Adipocyte (in vitro differentiated cells): ENCODE measurements around the gene RHBDD1.
A peak's percentile ranks its signal among the peaks of the same experiment; 100 is the strongest.

Source experiments
- DNase-seq: peaks from one replicate; pipeline ENCODE4 v3.0.0-alpha.2; 2015; ENCODE audit warnings: low read depth
- H3K27me3 ChIP-seq: replicated peaks from 2 replicates; pipeline ENCODE4 v1.7.0; 2013; ENCODE audit warnings: mild to moderate bottlenecking, low read length, moderate library complexity; ENCODE audit not compliant: control insufficient read depth, insufficient read depth
- H3K36me3 ChIP-seq: 2 replicates; pipeline ENCODE4 v1.7.0; 2013; ENCODE audit warnings: low read length, mild to moderate bottlenecking, moderate library complexity; ENCODE audit not compliant: control insufficient read depth, insufficient read depth, severe bottlenecking
- H3K4me1 ChIP-seq: 2 replicates; pipeline ENCODE4 v1.7.0; 2013; ENCODE audit warnings: mild to moderate bottlenecking, low read length, moderate library complexity; ENCODE audit not compliant: control insufficient read depth, insufficient read depth
- H3K4me3 ChIP-seq: 2 replicates; pipeline ENCODE4 v1.7.0; 2013; ENCODE audit warnings: mild to moderate bottlenecking, low read length, moderate library complexity
- H3K9ac ChIP-seq: 2 replicates; pipeline ENCODE4 v1.7.0; 2013; ENCODE audit warnings: mild to moderate bottlenecking, low read length, moderate library complexity
- H3K9me3 ChIP-seq: 2 replicates; pipeline ENCODE4 v1.7.0; 2013; ENCODE audit warnings: mild to moderate bottlenecking, low read length, moderate library complexity; ENCODE audit not compliant: control insufficient read depth

Gene RHBDD1

GRCh38 chr2:226794751-226795171 lies 41.1 kb upstream of the RHBDD1 start:
- H3K4me3 ChIP-seq = peak overlapping the region; percentile 87
- peaks cover 56% of the 10 kb centered on the region for H3K4me1 ChIP-seq
- H3K27me3 ChIP-seq = no peaks in the 10 kb centered on the region
- H3K36me3 ChIP-seq = peaks cover 10% of the 10 kb centered on the region
- peak; percentile 63 for DNase-seq
- peak overlapping the region; percentile 93 for H3K9ac ChIP-seq
- H3K9me3 ChIP-seq = no peaks in the 10 kb centered on the region

GRCh38 chr2:226795281-226796011 lies 40.4 kb upstream of the RHBDD1 start:
- Histone ChIP-seq H3K4me1 (peaks cover 53% of the 10 kb centered on the region), H3K4me3 (peak overlapping the region; percentile 87), H3K9me3 (no peaks in the 10 kb centered on the region), H3K27me3 (no peaks in the 10 kb centered on the region), H3K9ac (peak overlapping the region; percentile 93), H3K36me3 (peaks cover 10% of the 10 kb centered on the region)
- peak; percentile 17 for DNase-seq

- H3K4me1 ChIP-seq = peaks cover 46% of the 10 kb centered on the region
- DNase-seq = no peak
- peak overlapping the region; percentile 93 for H3K9ac ChIP-seq
- H3K36me3 ChIP-seq = peaks cover 10% of the 10 kb centered on the region
- no peaks in the 10 kb centered on the region for H3K9me3 ChIP-seq
- H3K27me3 ChIP-seq = no peaks in the 10 kb centered on the region
- H3K4me3 ChIP-seq = peak overlapping the region; percentile 87
Observed at GRCh38 chr2:226796012-226796839, 39.6 kb upstream of the RHBDD1 start.

- peak overlapping the region; percentile 93 for H3K9ac ChIP-seq
- peaks cover 10% of the 10 kb centered on the region for H3K36me3 ChIP-seq
- H3K4me1 ChIP-seq = peaks cover 52% of the 10 kb centered on the region
- peak overlapping the region; percentile 87 for H3K4me3 ChIP-seq
- no peaks in the 10 kb centered on the region for H3K27me3 ChIP-seq
- DNase-seq = peak; percentile 34
- no peaks in the 10 kb centered on the region for H3K9me3 ChIP-seq
Observed at GRCh38 chr2:226796840-226797288, 39.0 kb upstream of the RHBDD1 start.

DNA sequence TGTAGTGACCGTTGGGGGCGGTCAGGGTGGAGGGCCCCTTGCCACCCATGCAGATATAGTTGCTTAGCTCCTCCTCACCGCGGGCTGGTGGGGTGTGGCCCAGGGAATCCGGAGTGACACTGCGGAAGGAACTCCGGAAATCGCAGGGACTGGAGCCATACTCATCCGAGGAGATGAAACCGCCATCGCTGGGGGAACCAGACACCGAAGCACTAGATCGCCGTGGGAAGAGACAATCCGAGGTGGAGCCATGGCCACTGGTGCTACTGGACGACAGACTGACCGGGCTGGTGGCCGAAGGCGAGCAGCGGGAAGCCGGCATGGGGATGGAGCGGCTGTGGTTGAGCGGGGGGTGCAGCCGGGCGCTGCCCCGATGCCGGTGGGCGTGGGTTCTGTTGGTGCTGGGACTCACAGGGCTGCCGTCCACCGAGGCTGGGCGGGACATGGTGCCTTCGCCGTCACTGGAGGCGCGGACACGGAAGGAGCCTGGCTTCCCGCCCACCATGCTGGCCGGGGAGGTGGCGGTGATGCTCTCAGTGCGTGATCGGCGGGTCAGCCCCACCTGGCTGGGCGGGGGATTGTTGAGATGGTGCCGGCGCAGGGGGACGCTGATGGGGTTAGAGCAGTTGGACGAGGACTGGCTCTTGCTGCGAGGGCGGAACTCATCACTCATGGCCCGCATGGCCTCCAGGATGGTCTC lies 38.4 kb upstream of the RHBDD1 start:
- no peak for DNase-seq
- H3K9ac ChIP-seq = peak overlapping the region; percentile 93

GRCh38 chr2:226797989-226798421 lies 37.8 kb upstream of the RHBDD1 start:
- peak; percentile 25 for DNase-seq
- Histone ChIP-seq H3K36me3 (peaks cover 10% of the 10 kb centered on the region), H3K4me1 (peaks cover 52% of the 10 kb centered on the region), H3K27me3 (no peaks in the 10 kb centered on the region), H3K9me3 (no peaks in the 10 kb centered on the region), H3K4me3 (peak overlapping the region; percentile 87), H3K9ac (peak overlapping the region; percentile 93)

More for the DNA sequence above, 38.4 kb upstream of the RHBDD1 start:
- Histone ChIP-seq H3K36me3 (peaks cover 10% of the 10 kb centered on the region), H3K9me3 (no peaks in the 10 kb centered on the region), H3K27me3 (no peaks in the 10 kb centered on the region), H3K4me3 (peak overlapping the region; percentile 87), H3K4me1 (peaks cover 52% of the 10 kb centered on the region)

GRCh38 chr2:226798422-226799210 lies 37.2 kb upstream of the RHBDD1 start:
- peak overlapping the region; percentile 87 for H3K4me3 ChIP-seq
- no peaks in the 10 kb centered on the region for H3K9me3 ChIP-seq
- no peaks in the 10 kb centered on the region for H3K27me3 ChIP-seq
- DNase-seq = peak; percentile 68
- peaks cover 10% of the 10 kb centered on the region for H3K36me3 ChIP-seq
- H3K9ac ChIP-seq = peak overlapping the region; percentile 93
- peaks cover 52% of the 10 kb centered on the region for H3K4me1 ChIP-seq

- Histone ChIP-seq H3K27me3 (no peaks in the 10 kb centered on the region), H3K9me3 (no peaks in the 10 kb centered on the region), H3K36me3 (peaks cover 10% of the 10 kb centered on the region), H3K9ac (peak within 1 kb of the TSS; percentile 93), H3K4me3 (peak within 1 kb of the TSS; percentile 87), H3K4me1 (peaks cover 52% of the 10 kb centered on the region)
- peak; percentile 93 for DNase-seq
Observed at GRCh38 chr2:226799211-226799975, 36.5 kb upstream of the RHBDD1 start, which contains the start of gene IRS1. IRS1 (minus strand) TSS chr2:226799820; CDS start chr2:226798738, 1,082 bp downstream.

- H3K4me3 ChIP-seq = peak overlapping the region; percentile 87
- peaks cover 10% of the 10 kb centered on the region for H3K36me3 ChIP-seq
- peak; percentile 35 for DNase-seq
- H3K4me1 ChIP-seq = peaks cover 49% of the 10 kb centered on the region
- H3K9ac ChIP-seq = peak overlapping the region; percentile 93
- H3K27me3 ChIP-seq = no peaks in the 10 kb centered on the region
- H3K9me3 ChIP-seq = no peaks in the 10 kb centered on the region
Observed at GRCh38 chr2:226799976-226800940, 35.6 kb upstream of the RHBDD1 start.
